ENCODE results near the gene AACS.

- TF ChIP-seq CTCF (IDR thresholded peaks at IDR 0.05) (no peak), POLR2A (IDR thresholded peaks at IDR 0.05) (no peak)
Measured at GRCh38 chr12:125160281-125160955, 95.2 kb downstream of the AACS start.

Data from thyroid gland (tissue), 4 donors.